ENCODE results near the gene CPA5.

The CPA5 gene

DNA sequence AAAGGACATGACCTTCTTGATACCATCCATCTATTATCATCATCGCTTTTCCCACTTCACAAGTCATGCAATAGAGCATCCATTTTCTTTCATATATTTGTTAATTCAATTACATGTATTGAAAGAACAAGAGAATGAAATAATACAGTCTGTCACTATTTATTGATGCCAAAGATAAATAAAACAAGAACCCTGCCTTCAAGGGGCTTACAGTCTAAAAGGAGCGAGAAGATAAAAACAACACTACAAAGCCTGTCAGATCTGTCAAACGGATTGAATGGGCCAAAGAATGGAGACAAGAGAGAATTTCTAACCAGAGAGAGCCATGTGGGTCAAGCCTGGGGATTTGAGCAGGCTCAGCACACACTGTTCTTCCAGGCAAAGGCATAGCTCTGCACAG lies 15.9 kb downstream of the CPA5 start:
- Mint-ChIP-seq H3K27ac (no peak overlapping the region), H3K9me3 (peaks cover 24% of the 10 kb centered on the region), H3K4me3 (no peak overlapping the region), H3K27me3 (ENCODE audit: low read depth) (no peaks in the 10 kb centered on the region), H3K36me3 (ENCODE audit: low read depth) (no peaks in the 10 kb centered on the region), H3K4me1 (ENCODE audit: low read depth) (no peaks in the 10 kb centered on the region)

DNA sequence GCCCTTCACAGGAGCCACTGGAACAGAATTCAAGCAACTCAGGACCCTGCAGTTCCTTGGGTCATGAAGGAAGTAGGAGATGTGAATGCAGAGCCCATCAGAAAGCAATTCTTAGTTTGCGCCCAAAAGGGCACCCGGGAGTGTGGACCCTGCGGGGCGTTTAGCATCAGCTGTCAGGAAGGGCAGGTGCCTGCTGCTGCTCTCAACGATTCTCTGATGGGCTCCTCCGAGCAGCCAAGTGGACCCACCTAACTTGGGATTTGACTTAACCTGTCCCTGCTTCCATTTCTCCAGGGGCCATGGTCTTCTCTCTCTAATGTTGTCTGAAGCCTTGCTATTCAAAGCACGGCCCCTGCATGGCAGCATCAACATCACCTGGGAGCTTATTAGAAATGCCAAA lies 17.1 kb downstream of the CPA5 start:
- Mint-ChIP-seq H3K4me1 (ENCODE audit: low read depth) (peaks cover 4% of the 10 kb centered on the region), H3K27me3 (ENCODE audit: low read depth) (no peaks in the 10 kb centered on the region), H3K36me3 (ENCODE audit: low read depth) (no peaks in the 10 kb centered on the region), H3K9me3 (peaks cover 24% of the 10 kb centered on the region), H3K4me3 (no peak overlapping the region), H3K27ac (no peak overlapping the region)

GRCh38 chr7:130362251-130362816 lies 17.7 kb downstream of the CPA5 start:
- no peak overlapping the region for H3K27ac Mint-ChIP-seq
- H3K36me3 Mint-ChIP-seq (ENCODE audit: low read depth) = no peaks in the 10 kb centered on the region
- peaks cover 24% of the 10 kb centered on the region for H3K9me3 Mint-ChIP-seq
- no peaks in the 10 kb centered on the region for H3K27me3 Mint-ChIP-seq (ENCODE audit: low read depth)
- H3K4me1 Mint-ChIP-seq (ENCODE audit: low read depth) = peaks cover 9% of the 10 kb centered on the region
- H3K4me3 Mint-ChIP-seq = no peak overlapping the region

DNA sequence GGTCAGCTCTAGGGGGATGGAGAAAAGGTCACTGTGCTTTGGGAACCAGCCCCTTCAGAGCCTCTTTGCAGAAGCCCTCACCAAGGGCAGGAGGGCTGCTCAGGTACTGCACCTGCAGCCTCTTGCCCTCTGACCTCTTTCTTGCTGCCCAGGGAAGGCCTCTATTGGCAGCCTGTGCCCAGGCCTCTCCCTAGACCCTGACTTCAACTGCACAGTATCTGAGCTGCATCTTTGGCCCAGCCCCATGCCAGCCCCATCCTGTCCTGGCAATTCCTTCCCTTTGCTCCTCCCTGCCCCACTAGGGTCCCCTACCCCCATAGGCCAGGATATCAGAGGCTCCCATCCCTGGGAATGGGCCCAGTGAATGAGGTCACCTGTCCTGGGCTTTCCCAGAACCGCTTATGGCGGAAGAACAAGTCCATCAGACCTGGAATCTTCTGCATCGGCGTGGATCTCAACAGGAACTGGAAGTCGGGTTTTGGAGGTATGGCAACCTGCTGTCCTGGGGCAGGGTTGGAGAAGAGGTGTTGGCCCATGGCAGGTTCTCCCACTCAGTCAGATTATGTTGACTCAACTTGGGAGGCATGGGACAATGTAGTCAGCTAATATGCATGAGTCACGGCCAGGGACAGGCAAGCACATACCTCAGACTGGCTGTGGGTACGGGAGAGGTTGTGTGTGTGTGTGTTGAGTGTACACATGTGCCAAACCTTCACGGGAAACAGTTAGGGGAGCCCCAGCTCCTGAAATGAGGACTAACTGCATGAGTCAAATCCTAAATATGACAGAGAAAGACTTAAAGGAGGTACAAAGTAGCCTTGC lies 18.6 kb downstream of the CPA5 start:
- Mint-ChIP-seq H3K9me3 (peaks cover 23% of the 10 kb centered on the region), H3K4me1 (ENCODE audit: low read depth) (peaks cover 10% of the 10 kb centered on the region), H3K27me3 (ENCODE audit: low read depth) (no peaks in the 10 kb centered on the region), H3K27ac (no peak overlapping the region), H3K36me3 (ENCODE audit: low read depth) (no peaks in the 10 kb centered on the region), H3K4me3 (no peak overlapping the region)

DNA sequence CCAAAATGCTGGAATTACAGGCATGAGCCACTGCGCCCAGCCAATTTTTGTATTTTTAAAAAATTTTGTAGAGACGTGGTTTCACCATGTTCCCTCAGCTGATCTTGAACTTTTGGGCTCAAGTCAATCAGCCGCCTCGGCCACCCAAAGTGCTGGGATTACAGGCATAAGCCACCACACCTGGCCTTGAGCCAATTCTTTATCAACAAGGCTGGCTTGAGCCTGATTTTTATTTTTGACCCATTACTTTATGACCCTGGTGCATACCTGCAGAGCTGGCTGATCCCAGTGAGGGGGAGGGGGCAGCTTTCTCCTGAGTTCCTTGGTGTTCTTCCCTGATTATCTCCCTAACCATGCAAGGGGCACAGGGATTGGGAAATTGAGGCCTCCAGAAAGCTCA lies 19.8 kb downstream of the CPA5 start:
- Mint-ChIP-seq H3K4me3 (no peak overlapping the region), H3K27me3 (ENCODE audit: low read depth) (no peaks in the 10 kb centered on the region), H3K9me3 (peaks cover 13% of the 10 kb centered on the region), H3K27ac (no peak overlapping the region), H3K36me3 (ENCODE audit: low read depth) (no peaks in the 10 kb centered on the region), H3K4me1 (ENCODE audit: low read depth) (peaks cover 16% of the 10 kb centered on the region)

- Mint-ChIP-seq H3K4me1 (ENCODE audit: low read depth) (peaks cover 17% of the 10 kb centered on the region), H3K27ac (no peak overlapping the region)
These were observed 20.5 kb downstream of the CPA5 start for GRCh38 chr7:130365088-130365487.

GRCh38 chr7:130365511-130366441 lies 21.2 kb downstream of the CPA5 start:
- Mint-ChIP-seq H3K27ac (no peak overlapping the region), H3K4me1 (ENCODE audit: low read depth) (peaks cover 17% of the 10 kb centered on the region), H3K27me3 (ENCODE audit: low read depth) (no peaks in the 10 kb centered on the region), H3K9me3 (no peaks in the 10 kb centered on the region), H3K4me3 (no peak overlapping the region), H3K36me3 (ENCODE audit: low read depth) (no peaks in the 10 kb centered on the region)

More at GRCh38 chr7:130365088-130365487, 20.5 kb downstream of the CPA5 start:
- Mint-ChIP-seq H3K27me3 (ENCODE audit: low read depth) (no peaks in the 10 kb centered on the region), H3K4me3 (no peak overlapping the region), H3K36me3 (ENCODE audit: low read depth) (no peaks in the 10 kb centered on the region), H3K9me3 (peaks cover 7% of the 10 kb centered on the region)

DNA sequence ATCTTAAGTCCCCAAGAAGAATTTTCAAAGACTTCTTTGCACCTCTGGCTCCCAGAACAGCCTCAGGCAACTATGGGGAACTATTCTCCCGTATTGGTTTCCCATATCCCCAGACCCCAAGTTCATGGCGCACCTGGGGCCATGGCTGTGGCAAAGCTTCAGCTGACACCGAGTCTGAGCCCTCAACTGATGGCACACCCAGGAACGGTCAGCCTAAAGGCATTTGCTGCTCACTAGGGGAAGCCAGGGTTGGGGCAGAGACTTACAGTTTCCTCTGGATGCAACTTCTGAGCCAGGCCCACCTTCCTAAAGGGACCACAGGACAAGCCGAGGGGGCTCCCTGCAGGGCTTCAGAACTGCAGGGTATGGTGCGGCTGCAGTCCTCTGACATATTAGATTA lies 21.9 kb downstream of the CPA5 start:
- H3K4me3 Mint-ChIP-seq = peak overlapping the region; percentile 39
- H3K4me1 Mint-ChIP-seq (ENCODE audit: low read depth) = peaks cover 17% of the 10 kb centered on the region
- H3K9me3 Mint-ChIP-seq = no peaks in the 10 kb centered on the region
- H3K36me3 Mint-ChIP-seq (ENCODE audit: low read depth) = no peaks in the 10 kb centered on the region
- no peak overlapping the region for H3K27ac Mint-ChIP-seq
- no peaks in the 10 kb centered on the region for H3K27me3 Mint-ChIP-seq (ENCODE audit: low read depth)

- peak overlapping the region; percentile 39 for H3K4me3 Mint-ChIP-seq
These were observed 22.6 kb downstream of the CPA5 start for GRCh38 chr7:130367088-130367755.

GRCh38 chr7:130367836-130368746 lies 23.5 kb downstream of the CPA5 start:
- Mint-ChIP-seq H3K4me3 (no peak overlapping the region), H3K36me3 (ENCODE audit: low read depth) (no peaks in the 10 kb centered on the region), H3K27me3 (ENCODE audit: low read depth) (no peaks in the 10 kb centered on the region), H3K4me1 (ENCODE audit: low read depth) (peaks cover 17% of the 10 kb centered on the region), H3K27ac (no peak overlapping the region), H3K9me3 (no peaks in the 10 kb centered on the region)

More at GRCh38 chr7:130367088-130367755, 22.6 kb downstream of the CPA5 start:
- no peaks in the 10 kb centered on the region for H3K27me3 Mint-ChIP-seq (ENCODE audit: low read depth)
- H3K27ac Mint-ChIP-seq = peak overlapping the region; percentile 42
- no peaks in the 10 kb centered on the region for H3K9me3 Mint-ChIP-seq
- peaks cover 17% of the 10 kb centered on the region for H3K4me1 Mint-ChIP-seq (ENCODE audit: low read depth)
- H3K36me3 Mint-ChIP-seq (ENCODE audit: low read depth) = no peaks in the 10 kb centered on the region

- H3K27ac Mint-ChIP-seq = peak overlapping the region; percentile 58
- H3K27me3 Mint-ChIP-seq (ENCODE audit: low read depth) = no peaks in the 10 kb centered on the region
- H3K9me3 Mint-ChIP-seq = no peaks in the 10 kb centered on the region
- peaks cover 17% of the 10 kb centered on the region for H3K4me1 Mint-ChIP-seq (ENCODE audit: low read depth)
- no peak overlapping the region for H3K4me3 Mint-ChIP-seq
- H3K36me3 Mint-ChIP-seq (ENCODE audit: low read depth) = no peaks in the 10 kb centered on the region
These were observed 24.6 kb downstream of the CPA5 start for GRCh38 chr7:130369110-130369711.

DNA sequence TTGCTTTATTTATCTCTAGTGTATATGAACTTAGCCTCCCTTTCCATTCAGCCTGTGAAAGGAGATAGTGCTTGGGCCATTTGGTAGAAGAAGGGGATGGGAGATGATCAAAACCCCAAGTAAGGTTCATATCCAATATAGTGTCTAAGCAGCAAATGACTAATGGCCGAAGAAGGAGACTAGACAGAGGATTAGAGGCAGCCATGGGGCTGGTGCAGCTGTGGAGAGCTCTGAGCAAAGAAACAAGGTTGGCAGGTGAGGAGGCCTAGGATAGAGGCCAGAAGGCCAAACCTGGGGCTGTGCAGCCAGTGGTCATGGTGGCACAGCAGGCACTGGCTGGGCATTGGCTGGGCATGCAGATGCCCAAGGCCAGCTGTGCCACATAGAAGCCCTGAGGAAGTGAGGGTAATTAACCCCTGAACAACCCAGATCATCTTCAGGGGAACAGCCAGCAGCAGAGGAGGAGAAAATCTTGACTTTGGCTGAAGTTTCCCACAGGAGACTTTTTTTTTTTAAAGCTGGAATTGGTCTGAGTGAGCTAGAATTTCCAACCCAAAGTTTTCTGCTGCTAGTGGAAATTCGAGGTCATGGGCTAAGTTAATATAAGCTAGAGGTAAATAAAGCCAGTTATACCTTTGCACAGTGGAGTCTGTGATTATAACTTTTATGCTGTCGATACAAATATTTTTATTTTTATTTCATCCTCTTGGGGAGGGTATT lies 25.4 kb downstream of the CPA5 start:
- Mint-ChIP-seq H3K9me3 (no peaks in the 10 kb centered on the region), H3K27ac (no peak overlapping the region), H3K27me3 (ENCODE audit: low read depth) (no peaks in the 10 kb centered on the region), H3K4me1 (ENCODE audit: low read depth) (peaks cover 17% of the 10 kb centered on the region), H3K36me3 (ENCODE audit: low read depth) (no peaks in the 10 kb centered on the region), H3K4me3 (no peak overlapping the region)

DNA sequence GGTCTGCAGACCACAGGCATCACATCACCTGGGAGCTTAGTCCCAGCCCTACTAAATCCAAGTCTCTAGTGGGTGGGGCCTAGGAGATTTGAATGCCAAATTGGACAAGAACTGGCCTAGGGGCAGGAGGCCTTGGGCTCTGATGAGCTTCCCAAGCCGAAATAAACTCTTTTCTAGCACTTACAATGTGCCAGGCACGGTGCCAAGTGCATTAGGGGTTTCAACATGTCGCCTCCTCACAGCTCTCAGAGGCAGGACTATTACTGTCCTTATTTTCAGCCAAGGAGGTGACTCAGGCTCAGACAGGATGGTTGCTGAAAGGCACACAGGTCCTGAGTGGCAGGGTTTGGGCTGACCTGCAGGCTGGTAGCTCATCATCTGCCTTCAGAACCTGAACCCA lies 26.4 kb downstream of the CPA5 start:
- no peak overlapping the region for H3K4me3 Mint-ChIP-seq
- no peaks in the 10 kb centered on the region for H3K27me3 Mint-ChIP-seq (ENCODE audit: low read depth)
- H3K36me3 Mint-ChIP-seq (ENCODE audit: low read depth) = no peaks in the 10 kb centered on the region
- peaks cover under 1% of the 10 kb centered on the region for H3K9me3 Mint-ChIP-seq
- no peak overlapping the region for H3K27ac Mint-ChIP-seq
- H3K4me1 Mint-ChIP-seq (ENCODE audit: low read depth) = peaks cover 16% of the 10 kb centered on the region

All from T-helper 1 cell treated with Interleukin-12 subunit alpha and Interleukin-12 subunit beta and Interleukin-4 antibody, amounts not matched to agents 30 μg/mL and 1 μg/mL, for 36 hours (primary cell).